ENCODE results near the gene PRR15. TPM values are rescaled to one million over a fixed set of nuclear protein-coding genes. Genes with fewer than 3 reads are reported as not detected.
A peak's percentile ranks its signal among the peaks of the same experiment; 100 is the strongest.

PRR15 gene
- total and polyA plus RNA-seq, 2 of the 13 experiments (the other 11 are each of a cell fraction or from before 2014, with no cell fraction given) = 2.3 to 7.8 TPM

DNA sequence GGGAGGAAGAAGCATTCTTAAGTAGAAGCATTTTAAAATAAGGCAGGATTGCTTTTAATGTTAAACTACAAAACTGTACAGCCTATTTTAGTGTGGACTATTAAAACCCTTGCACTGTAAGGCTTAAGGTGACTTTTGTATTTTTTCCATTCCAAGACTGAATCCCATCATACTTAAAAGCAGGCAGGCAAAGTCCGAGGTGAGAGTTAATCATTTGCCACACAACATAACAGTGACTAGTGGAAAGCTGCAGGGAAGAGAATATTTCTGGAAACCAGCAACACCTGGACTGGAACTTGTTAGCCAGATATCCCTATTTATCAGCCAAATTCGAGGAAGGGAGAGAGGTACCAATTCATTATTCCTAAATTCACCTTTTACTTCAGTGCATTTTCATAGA lies 3.5 kb downstream of the PRR15 start (continued):
- TF ChIP-seq, protein P1, sequence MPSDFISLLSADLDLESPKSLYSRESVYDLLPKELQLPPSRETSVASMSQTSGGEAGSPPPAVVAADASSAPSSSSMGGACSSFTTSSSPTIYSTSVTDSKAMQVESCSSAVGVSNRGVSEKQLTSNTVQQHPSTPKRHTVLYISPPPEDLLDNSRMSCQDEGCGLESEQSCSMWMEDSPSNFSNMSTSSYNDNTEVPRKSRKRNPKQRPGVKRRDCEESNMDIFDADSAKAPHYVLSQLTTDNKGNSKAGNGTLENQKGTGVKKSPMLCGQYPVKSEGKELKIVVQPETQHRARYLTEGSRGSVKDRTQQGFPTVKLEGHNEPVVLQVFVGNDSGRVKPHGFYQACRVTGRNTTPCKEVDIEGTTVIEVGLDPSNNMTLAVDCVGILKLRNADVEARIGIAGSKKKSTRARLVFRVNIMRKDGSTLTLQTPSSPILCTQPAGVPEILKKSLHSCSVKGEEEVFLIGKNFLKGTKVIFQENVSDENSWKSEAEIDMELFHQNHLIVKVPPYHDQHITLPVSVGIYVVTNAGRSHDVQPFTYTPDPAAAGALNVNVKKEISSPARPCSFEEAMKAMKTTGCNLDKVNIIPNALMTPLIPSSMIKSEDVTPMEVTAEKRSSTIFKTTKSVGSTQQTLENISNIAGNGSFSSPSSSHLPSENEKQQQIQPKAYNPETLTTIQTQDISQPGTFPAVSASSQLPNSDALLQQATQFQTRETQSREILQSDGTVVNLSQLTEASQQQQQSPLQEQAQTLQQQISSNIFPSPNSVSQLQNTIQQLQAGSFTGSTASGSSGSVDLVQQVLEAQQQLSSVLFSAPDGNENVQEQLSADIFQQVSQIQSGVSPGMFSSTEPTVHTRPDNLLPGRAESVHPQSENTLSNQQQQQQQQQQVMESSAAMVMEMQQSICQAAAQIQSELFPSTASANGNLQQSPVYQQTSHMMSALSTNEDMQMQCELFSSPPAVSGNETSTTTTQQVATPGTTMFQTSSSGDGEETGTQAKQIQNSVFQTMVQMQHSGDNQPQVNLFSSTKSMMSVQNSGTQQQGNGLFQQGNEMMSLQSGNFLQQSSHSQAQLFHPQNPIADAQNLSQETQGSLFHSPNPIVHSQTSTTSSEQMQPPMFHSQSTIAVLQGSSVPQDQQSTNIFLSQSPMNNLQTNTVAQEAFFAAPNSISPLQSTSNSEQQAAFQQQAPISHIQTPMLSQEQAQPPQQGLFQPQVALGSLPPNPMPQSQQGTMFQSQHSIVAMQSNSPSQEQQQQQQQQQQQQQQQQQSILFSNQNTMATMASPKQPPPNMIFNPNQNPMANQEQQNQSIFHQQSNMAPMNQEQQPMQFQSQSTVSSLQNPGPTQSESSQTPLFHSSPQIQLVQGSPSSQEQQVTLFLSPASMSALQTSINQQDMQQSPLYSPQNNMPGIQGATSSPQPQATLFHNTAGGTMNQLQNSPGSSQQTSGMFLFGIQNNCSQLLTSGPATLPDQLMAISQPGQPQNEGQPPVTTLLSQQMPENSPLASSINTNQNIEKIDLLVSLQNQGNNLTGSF (CRISPR knock-in tag; IDR thresholded peaks at IDR 0.05) = no peak
- TF ChIP-seq, protein P2, sequence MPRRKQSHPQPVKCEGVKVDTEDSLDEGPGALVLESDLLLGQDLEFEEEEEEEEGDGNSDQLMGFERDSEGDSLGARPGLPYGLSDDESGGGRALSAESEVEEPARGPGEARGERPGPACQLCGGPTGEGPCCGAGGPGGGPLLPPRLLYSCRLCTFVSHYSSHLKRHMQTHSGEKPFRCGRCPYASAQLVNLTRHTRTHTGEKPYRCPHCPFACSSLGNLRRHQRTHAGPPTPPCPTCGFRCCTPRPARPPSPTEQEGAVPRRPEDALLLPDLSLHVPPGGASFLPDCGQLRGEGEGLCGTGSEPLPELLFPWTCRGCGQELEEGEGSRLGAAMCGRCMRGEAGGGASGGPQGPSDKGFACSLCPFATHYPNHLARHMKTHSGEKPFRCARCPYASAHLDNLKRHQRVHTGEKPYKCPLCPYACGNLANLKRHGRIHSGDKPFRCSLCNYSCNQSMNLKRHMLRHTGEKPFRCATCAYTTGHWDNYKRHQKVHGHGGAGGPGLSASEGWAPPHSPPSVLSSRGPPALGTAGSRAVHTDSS (CRISPR knock-in tag; conservative IDR thresholded peaks at IDR 0.05) = no peak
- no peak for TF ChIP-seq REPIN1 (CRISPR knock-in tag; IDR thresholded peaks at IDR 0.05; ENCODE audit: borderline replicate concordance, low read depth)
- peak; percentile 43; the same call in 1 of the 2 replicates for TF ChIP-seq HNF4G (IDR thresholded peaks at IDR 0.05; ENCODE audit: borderline replicate concordance, low read depth, low read length)
- TF ChIP-seq HNF4G (CRISPR knock-in tag; IDR thresholded peaks at IDR 0.05; ENCODE audit: borderline replicate concordance, low read depth) = no peak
- TF ChIP-seq, protein P3, sequence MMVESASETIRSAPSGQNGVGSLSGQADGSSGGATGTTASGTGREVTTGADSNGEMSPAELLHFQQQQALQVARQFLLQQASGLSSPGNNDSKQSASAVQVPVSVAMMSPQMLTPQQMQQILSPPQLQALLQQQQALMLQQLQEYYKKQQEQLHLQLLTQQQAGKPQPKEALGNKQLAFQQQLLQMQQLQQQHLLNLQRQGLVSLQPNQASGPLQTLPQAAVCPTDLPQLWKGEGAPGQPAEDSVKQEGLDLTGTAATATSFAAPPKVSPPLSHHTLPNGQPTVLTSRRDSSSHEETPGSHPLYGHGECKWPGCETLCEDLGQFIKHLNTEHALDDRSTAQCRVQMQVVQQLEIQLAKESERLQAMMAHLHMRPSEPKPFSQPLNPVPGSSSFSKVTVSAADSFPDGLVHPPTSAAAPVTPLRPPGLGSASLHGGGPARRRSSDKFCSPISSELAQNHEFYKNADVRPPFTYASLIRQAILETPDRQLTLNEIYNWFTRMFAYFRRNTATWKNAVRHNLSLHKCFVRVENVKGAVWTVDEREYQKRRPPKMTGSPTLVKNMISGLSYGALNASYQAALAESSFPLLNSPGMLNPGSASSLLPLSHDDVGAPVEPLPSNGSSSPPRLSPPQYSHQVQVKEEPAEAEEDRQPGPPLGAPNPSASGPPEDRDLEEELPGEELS (CRISPR knock-in tag; IDR thresholded peaks at IDR 0.05) = 0 out of 2 replicates have a peak, but pooled peaks have one; percentile 16
- TF ChIP-seq SP5 (CRISPR knock-in tag; IDR thresholded peaks at IDR 0.05; ENCODE audit: borderline replicate concordance, low read depth) = no peak
- TF ChIP-seq NCOR1 (IDR thresholded peaks at IDR 0.05; ENCODE audit: borderline replicate concordance, low read length) = no peak
- no peak for TF ChIP-seq MXD4 (CRISPR knock-in tag; IDR thresholded peaks at IDR 0.05)
- TF ChIP-seq EZH2 (conservative IDR thresholded peaks at IDR 0.05; ENCODE audit: low read depth, low read length) = no peak
- TF ChIP-seq KLF13 (CRISPR knock-in tag; IDR thresholded peaks at IDR 0.05) = no peak
- no peak for TF ChIP-seq PAF1 (CRISPR knock-in tag; IDR thresholded peaks at IDR 0.05)
- 0 out of 2 replicates have a peak, but pooled peaks have one; percentile 40 for TF ChIP-seq NKX3-1 (CRISPR knock-in tag; IDR thresholded peaks at IDR 0.05)
- TF ChIP-seq SCMH1 (CRISPR knock-in tag; IDR thresholded peaks at IDR 0.05; ENCODE audit: borderline replicate concordance) = no peak
- TF ChIP-seq, protein P4, sequence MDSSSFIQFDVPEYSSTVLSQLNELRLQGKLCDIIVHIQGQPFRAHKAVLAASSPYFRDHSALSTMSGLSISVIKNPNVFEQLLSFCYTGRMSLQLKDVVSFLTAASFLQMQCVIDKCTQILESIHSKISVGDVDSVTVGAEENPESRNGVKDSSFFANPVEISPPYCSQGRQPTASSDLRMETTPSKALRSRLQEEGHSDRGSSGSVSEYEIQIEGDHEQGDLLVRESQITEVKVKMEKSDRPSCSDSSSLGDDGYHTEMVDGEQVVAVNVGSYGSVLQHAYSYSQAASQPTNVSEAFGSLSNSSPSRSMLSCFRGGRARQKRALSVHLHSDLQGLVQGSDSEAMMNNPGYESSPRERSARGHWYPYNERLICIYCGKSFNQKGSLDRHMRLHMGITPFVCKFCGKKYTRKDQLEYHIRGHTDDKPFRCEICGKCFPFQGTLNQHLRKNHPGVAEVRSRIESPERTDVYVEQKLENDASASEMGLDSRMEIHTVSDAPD (CRISPR knock-in tag; IDR thresholded peaks at IDR 0.05) = no peak
- no peak for TF ChIP-seq ZNF326 (CRISPR knock-in tag; IDR thresholded peaks at IDR 0.05; ENCODE audit: borderline replicate concordance)
- TF ChIP-seq, protein P5, sequence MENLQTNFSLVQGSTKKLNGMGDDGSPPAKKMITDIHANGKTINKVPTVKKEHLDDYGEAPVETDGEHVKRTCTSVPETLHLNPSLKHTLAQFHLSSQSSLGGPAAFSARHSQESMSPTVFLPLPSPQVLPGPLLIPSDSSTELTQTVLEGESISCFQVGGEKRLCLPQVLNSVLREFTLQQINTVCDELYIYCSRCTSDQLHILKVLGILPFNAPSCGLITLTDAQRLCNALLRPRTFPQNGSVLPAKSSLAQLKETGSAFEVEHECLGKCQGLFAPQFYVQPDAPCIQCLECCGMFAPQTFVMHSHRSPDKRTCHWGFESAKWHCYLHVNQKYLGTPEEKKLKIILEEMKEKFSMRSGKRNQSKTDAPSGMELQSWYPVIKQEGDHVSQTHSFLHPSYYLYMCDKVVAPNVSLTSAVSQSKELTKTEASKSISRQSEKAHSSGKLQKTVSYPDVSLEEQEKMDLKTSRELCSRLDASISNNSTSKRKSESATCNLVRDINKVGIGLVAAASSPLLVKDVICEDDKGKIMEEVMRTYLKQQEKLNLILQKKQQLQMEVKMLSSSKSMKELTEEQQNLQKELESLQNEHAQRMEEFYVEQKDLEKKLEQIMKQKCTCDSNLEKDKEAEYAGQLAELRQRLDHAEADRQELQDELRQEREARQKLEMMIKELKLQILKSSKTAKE (CRISPR knock-in tag; IDR thresholded peaks at IDR 0.05; ENCODE audit: borderline replicate concordance) = no peak
